K562 (cell line): ENCODE data around the gene TEFM.
"Not testable (repeated sequence)": the region's sequence is repeated elsewhere in the genome, so short reads cannot be mapped to it uniquely, and the experiment has no call there.

Experiments
- ESRRA ChIP-seq: fragments of 450-650 bp; IDR thresholded peaks from 2 replicates; pipeline ENCODE4 v1.6.1; 2014; ENCODE audit warnings: low read depth, mild to moderate bottlenecking, moderate library complexity, borderline replicate concordance
- JUN ChIP-seq, 2 experiments: sonication (generic) in 1 of 2; formaldehyde crosslinking in 1 of 2; IDR thresholded peaks; 2 replicates each; pipeline versions ENCODE4 v1.6.1 to v1.8.0; 2012 to 2022; ENCODE audit warnings: borderline replicate concordance in 2 of 2, mild to moderate bottlenecking in 2 of 2, improper control_type of control experiment in 1 of 2, low read depth in 1 of 2, low read length in 1 of 2, missing genetic modification reagents in 1 of 2
- KAT7 ChIP-seq: sonication (generic); formaldehyde crosslinking; IDR thresholded peaks from 2 replicates; pipeline ENCODE4 v1.8.0; 2022; ENCODE audit warnings: missing genetic modification reagents, mild to moderate bottlenecking, borderline replicate concordance
- POLR2AphosphoS2 ChIP-seq: IDR thresholded peaks from 2 replicates; pipeline ENCODE4 v1.6.1; 2012; ENCODE audit warnings: low read length, improper control_type of control experiment
- POLR2AphosphoS5 ChIP-seq: IDR thresholded peaks from 2 replicates; pipeline ENCODE4 v1.6.1; 2011; ENCODE audit warnings: mild to moderate bottlenecking, low read depth, low read length, moderate library complexity; ENCODE audit not compliant: control insufficient read depth, insufficient read depth
- RAD21 ChIP-seq, 2 experiments: fragments of 250-450 bp in 1 of 2; fragments of 450-650 bp in 1 of 2; sonication (Bioruptor Pico) in 1 of 2; formaldehyde crosslinking in 1 of 2; IDR thresholded peaks in 1 of 2; conservative IDR thresholded peaks in 1 of 2; 2 replicates each; pipeline versions ENCODE4 v1.4.0 to v1.8.0; 2020 to 2022; ENCODE audit warnings: mild to moderate bottlenecking in 2 of 2, moderate library complexity in 1 of 2
- RBFOX2 ChIP-seq: fragments of 200-400 bp; formaldehyde crosslinking; IDR thresholded peaks from 2 replicates; pipeline ENCODE4 v1.6.1; 2017; ENCODE audit warnings: low read depth, mild to moderate bottlenecking, low read length, moderate library complexity
- SP1 ChIP-seq: sonication (generic); formaldehyde crosslinking; IDR thresholded peaks from 2 replicates; pipeline ENCODE4 v1.8.1; 2022; ENCODE audit warnings: mild to moderate bottlenecking, missing genetic modification reagents
- STAT5B ChIP-seq: fragments of 250-450 bp; sonication (Bioruptor Pico); IDR thresholded peaks from 2 replicates; pipeline ENCODE4 v1.8.0; 2021; ENCODE audit warnings: mild to moderate bottlenecking, inconsistent platforms
- TAF7 ChIP-seq: fragments of 450-650 bp; IDR thresholded peaks from 2 replicates; pipeline ENCODE4 v1.6.1; 2016; ENCODE audit warnings: missing genetic modification characterization, missing compliant biosample characterization
- TCF7L2 ChIP-seq: fragments of 150-350 bp; IDR thresholded peaks from 2 replicates; pipeline ENCODE4 v1.6.1; 2016; ENCODE audit warnings: low read depth, mild to moderate bottlenecking, low read length, moderate library complexity
- ZBTB1 ChIP-seq: sonication (generic); formaldehyde crosslinking; IDR thresholded peaks from 2 replicates; pipeline ENCODE4 v1.8.1; 2023; ENCODE audit warnings: missing genetic modification reagents, low read depth, mild to moderate bottlenecking, borderline replicate concordance
- TF ChIP-seq, protein P1 (sequence below), 3 experiments: IDR thresholded peaks in 2 of 3; conservative IDR thresholded peaks in 1 of 3; 2 replicates each; pipeline ENCODE4 v1.5.1; 2011 to 2012; ENCODE audit warnings: low read length in 3 of 3, mild to moderate bottlenecking in 3 of 3, control low read depth in 2 of 3, improper control_type of control experiment in 1 of 3, inconsistent platforms in 1 of 3, low read depth in 1 of 3, mixed read lengths in 1 of 3, moderate library complexity in 1 of 3; ENCODE audit not compliant: insufficient read depth in 2 of 3
- TF ChIP-seq, protein P2 (sequence below): fragments of 450-650 bp; IDR thresholded peaks from 2 replicates; pipeline ENCODE4 v1.6.1; 2016; ENCODE audit warnings: low read depth

DNA sequence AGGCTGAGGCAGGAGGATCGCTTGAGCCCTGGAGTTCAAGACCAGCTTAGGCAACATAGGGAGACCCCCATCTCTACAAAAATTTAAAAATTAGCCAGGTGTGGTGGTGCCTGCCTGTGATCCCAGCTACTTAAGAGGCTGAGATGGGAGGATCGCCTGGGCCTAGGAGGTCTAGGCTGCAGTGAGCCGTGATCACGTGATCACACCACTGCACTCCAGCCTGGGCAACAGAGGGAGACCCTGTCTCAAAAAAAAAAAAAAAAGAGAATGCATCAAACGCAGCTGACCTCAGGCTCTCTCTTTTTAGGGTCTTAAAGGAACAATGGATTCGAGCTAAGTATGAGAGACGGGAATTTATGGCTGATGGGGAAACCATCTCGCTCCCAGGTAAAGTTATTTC is 25.5 kb upstream of the TEFM start:
- TF ChIP-seq, protein P1, sequence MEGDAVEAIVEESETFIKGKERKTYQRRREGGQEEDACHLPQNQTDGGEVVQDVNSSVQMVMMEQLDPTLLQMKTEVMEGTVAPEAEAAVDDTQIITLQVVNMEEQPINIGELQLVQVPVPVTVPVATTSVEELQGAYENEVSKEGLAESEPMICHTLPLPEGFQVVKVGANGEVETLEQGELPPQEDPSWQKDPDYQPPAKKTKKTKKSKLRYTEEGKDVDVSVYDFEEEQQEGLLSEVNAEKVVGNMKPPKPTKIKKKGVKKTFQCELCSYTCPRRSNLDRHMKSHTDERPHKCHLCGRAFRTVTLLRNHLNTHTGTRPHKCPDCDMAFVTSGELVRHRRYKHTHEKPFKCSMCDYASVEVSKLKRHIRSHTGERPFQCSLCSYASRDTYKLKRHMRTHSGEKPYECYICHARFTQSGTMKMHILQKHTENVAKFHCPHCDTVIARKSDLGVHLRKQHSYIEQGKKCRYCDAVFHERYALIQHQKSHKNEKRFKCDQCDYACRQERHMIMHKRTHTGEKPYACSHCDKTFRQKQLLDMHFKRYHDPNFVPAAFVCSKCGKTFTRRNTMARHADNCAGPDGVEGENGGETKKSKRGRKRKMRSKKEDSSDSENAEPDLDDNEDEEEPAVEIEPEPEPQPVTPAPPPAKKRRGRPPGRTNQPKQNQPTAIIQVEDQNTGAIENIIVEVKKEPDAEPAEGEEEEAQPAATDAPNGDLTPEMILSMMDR (IDR thresholded peaks at IDR 0.05 in 2 of 3, conservative IDR thresholded peaks at IDR 0.05 in 1 of 3; ENCODE audit: insufficient read depth in 2 of 3, low read depth in 1 of 3, low read length in 3 of 3), result not testable (repeated sequence)
- not testable (repeated sequence) for TF ChIP-seq SP1; RBFOX2; POLR2AphosphoS5; STAT5B (CRISPR knock-in tag); RAD21 (CRISPR knock-in tag; conservative IDR thresholded peaks at IDR 0.05 in 1 of 2, IDR thresholded peaks at IDR 0.05 in 1 of 2); TAF7 (tag); KAT7; ESRRA; TCF7L2; ZBTB1; POLR2AphosphoS2; JUN (IDR thresholded peaks at IDR 0.05; ENCODE audit: borderline replicate concordance, low read depth, low read length); JUN (CRISPR knock-in tag; IDR thresholded peaks at IDR 0.05; ENCODE audit: borderline replicate concordance)
- TF ChIP-seq, protein P2, sequence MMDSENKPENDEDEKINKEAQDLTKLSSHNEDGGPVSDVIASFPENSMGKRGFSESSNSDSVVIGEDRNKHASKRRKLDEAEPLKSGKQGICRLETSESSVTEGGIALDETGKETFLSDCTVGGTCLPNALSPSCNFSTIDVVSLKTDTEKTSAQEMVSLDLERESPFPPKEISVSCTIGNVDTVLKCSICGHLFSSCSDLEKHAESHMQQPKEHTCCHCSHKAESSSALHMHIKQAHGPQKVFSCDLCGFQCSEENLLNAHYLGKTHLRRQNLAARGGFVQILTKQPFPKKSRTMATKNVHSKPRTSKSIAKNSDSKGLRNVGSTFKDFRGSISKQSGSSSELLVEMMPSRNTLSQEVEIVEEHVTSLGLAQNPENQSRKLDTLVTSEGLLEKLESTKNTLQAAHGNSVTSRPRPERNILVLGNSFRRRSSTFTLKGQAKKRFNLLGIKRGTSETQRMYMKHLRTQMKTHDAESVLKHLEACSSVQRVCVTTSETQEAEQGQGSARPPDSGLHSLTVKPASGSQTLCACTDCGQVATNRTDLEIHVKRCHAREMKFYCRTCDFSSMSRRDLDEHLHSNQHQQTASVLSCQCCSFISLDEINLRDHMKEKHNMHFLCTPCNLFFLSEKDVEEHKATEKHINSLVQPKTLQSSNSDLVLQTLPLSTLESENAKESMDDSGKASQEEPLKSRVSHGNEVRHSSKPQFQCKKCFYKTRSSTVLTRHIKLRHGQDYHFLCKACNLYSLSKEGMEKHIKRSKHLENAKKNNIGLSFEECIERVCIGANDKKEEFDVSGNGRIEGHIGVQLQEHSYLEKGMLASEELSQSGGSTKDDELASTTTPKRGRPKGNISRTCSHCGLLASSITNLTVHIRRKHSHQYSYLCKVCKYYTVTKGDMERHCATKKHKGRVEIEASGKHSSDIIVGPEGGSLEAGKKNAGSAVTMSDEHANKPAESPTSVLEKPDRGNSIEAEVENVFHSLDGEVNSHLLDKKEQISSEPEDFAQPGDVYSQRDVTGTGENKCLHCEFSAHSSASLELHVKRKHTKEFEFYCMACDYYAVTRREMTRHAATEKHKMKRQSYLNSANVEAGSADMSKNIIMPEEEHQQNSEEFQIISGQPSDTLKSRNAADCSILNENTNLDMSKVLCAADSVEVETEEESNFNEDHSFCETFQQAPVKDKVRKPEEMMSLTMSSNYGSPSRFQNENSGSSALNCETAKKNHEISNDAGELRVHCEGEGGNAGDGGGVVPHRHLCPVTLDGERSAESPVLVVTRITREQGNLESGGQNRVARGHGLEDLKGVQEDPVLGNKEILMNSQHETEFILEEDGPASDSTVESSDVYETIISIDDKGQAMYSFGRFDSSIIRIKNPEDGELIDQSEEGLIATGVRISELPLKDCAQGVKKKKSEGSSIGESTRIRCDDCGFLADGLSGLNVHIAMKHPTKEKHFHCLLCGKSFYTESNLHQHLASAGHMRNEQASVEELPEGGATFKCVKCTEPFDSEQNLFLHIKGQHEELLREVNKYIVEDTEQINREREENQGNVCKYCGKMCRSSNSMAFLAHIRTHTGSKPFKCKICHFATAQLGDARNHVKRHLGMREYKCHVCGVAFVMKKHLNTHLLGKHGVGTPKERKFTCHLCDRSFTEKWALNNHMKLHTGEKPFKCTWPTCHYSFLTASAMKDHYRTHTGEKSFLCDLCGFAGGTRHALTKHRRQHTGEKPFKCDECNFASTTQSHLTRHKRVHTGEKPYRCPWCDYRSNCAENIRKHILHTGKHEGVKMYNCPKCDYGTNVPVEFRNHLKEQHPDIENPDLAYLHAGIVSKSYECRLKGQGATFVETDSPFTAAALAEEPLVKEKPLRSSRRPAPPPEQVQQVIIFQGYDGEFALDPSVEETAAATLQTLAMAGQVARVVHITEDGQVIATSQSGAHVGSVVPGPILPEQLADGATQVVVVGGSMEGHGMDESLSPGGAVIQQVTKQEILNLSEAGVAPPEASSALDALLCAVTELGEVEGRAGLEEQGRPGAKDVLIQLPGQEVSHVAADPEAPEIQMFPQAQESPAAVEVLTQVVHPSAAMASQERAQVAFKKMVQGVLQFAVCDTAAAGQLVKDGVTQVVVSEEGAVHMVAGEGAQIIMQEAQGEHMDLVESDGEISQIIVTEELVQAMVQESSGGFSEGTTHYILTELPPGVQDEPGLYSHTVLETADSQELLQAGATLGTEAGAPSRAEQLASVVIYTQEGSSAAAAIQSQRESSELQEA, result not testable (repeated sequence)
